NT2/D1 (cell line): Measurements from ENCODE around the gene OVOL1.

Source experiments
- SUZ12 ChIP-seq: IDR thresholded peaks from 2 replicates; pipeline ENCODE4 v1.6.1; 2011; ENCODE audit not compliant: insufficient read length, insufficient read depth; ENCODE audit errors: extremely low read depth
- YY1 ChIP-seq: IDR thresholded peaks from 2 replicates; pipeline ENCODE4 v1.6.1; 2011; ENCODE audit not compliant: insufficient read length, insufficient read depth
- ZNF274 ChIP-seq: IDR thresholded peaks from 2 replicates; pipeline ENCODE4 v1.6.1; 2011; ENCODE audit warnings: mild to moderate bottlenecking, low read depth, low read length

GRCh38 chr11:65766535-65766934, 20.3 kb upstream of the OVOL1 start:
- TF ChIP-seq SUZ12 (no peak), YY1 (no peak), ZNF274 (no peak)
